Left kidney (tissue), 2 donors: Measurements from ENCODE around the gene TANGO2. TPM values are rescaled to one million over a fixed set of nuclear protein-coding genes. Genes with fewer than 3 reads are reported as not detected.
A peak's percentile ranks its signal among the peaks of the same experiment; 100 is the strongest.

ENCODE experiments used
- DNase-seq: peaks from one replicate; pipeline ENCODE4 v3.0.0-alpha.2; 2013
- polyA plus RNA-seq: library from polyadenylated mRNA; unstranded; fragments of 120-200 nt; gene quantifications from one replicate; pipeline ENCODE4 v1.2.1, GENCODE V29; 2013; ENCODE audit not compliant: insufficient read length

The TANGO2 gene
- polyA plus RNA-seq, 1 donor: 10.3 TPM

DNA sequence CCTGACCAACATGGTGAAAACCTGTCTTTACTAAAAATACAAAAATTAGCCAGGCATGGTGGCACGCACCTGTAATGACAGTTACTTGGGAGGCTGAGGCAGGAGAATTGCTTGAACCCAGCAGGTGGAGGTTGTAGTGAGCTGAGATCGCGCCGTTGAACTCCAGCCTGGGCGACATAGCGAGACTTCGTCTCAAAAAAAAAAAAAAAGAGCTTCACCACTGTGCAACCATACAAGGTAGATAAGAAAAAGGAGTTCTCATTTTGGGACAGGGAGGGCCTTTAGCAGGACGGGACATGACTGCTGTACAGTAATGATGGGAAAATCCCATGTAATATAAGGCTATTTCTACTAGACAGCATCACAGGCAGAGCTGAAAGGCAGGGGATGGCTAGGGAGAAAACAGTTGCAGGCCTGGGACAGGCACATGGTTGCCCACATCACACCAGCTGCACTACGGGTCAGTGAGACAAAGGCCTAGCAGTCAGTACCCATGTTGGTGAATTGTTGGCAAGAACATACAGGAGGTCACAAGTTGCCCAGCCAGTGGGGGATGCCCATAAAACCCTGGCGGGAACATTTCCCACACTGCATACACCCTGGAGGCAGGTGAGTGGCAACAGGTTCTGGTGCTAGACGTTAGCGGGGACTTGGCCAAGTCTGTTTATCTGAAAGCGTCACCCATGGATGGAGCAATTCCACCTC, 5.4 kb downstream of the TANGO2 start:
- DNase-seq: no peak

DNA sequence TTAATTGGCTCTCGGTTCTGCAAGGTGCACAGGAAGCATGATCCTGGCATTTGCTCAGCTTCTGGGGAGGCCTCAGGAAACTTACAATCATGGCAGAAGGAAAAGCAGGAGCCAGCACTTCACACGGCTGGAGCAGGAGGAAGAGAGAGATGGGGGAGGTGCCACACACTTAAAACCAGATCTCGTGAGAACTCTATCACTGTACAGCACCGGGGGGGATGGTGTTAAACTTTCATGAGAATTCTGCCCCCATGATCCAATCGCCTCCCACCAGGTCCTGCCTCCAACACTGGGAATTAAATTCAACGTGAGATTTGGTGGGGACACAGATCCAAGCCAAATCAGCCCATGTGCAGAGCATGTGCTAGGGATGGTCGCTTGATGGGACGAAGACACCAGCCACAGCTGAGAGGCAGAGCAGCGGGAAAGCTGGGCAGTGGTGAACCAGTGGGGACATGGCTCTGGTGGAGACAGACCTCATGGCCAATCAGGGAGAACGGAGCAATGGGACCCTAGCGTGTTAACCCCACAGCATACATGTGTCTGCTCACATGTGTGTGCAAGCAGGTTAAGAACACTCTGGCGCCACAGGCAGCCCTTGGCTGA, 6.2 kb downstream of the TANGO2 start:
- no peak for DNase-seq

DNA sequence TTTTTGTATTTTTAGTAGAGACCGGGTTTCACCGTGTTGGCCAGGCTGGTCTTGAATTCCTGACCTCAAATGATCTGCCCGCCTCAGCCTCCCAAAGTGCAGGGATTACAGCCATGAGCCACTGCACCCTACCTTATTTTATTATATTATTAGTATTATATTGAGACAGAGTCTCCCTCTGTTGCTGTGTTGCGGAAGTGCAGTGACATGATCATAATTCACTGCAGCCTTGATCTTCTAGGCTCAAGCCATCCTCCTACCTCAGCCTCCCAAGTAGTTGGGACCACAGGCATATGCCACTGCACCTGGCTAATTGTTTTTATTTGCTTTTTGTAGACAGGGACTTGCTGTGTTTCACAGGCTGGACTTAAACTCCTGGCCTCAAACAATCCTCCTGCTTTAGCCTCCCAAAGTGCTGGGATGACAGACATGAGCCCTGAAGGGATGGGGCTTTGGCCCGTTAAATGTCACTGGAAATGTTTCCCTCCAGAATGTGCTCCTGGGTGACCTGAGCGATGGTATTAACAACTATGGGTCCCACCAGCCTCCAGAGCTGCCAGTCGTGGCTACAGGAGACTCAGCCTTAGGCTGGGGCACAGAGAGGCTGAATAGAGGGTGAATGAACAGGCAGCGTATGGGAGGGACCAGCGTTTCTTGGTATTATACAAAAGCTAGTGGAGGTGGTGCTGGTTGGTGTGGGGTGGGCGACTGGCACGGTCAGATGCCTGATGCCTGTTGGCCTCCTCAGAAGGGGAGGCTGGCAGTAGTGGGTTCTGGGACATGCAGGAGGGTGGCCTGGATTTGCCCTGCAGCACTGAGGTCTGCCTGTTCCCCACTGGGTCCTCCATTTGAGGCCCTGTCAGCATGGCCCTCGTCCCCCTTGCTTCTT, 7.3 kb downstream of the TANGO2 start:
- no peak for DNase-seq

DNA sequence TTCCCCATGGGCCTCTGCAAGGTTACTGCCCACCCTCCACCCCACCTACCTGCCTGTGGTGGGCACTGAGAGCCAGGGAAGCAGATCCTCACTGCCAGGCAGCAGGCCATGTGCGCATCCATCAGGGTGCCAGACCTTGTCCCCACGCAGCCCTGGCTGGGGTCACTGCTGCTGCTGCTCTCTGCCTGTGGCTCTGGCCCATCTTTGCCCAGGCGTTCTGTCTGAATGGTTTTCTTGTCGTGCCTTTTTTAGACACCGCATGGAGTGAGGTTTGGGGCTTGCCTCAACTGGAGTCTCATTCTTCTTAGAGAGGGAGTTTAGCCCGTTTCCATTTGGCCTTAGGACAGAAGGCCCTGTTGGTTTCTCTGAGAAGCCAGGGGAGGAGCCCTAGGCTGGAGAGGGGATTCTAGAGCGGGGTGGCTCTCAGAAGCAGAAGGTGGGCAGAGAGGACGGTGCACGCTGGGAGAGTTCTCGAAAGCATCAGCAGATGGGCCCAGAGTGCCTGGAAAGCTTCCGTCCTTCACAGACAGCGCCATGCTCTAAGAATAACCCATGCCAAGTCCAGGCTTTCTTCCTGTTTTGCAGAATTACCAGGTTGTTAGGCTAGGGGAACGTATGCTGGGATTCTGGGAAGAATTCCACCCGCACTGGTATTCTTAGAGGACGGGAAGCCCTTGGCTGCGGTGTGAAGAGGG, 8.1 kb downstream of the TANGO2 start:
- DNase-seq: no peak

DNA sequence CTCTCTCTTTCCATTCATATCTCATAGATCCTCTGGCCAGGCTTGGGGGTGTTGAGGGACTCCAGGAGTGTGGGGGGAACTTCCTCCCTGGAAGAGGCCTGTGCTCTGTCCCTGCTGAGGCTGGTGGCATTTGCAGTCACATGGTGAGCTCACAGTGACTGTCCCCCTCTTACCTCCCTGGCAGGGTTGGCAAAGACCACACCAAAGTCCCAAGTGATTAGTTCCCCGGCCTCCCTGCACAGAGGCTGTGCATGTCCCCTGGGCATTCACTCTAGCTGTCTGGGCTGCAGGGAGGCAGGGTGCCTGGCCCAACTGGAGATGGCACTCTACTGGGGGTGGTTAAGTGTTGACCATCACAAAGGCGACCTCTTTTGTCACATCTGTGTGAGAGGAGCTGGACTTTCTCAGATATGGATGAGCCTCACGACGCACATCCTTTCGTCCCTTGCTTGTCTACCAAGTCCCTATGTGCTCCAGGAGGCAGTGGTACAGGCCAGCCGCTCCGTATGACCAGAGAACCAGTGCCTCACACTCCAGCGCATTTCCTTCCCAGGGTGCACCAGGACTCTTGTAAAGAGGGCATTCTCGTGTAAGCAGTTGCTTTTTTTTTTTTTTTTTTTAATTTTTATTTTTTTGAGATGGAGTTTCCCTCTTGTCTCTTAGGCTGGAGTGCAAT, 8.8 kb downstream of the TANGO2 start:
- no peak for DNase-seq

DNA sequence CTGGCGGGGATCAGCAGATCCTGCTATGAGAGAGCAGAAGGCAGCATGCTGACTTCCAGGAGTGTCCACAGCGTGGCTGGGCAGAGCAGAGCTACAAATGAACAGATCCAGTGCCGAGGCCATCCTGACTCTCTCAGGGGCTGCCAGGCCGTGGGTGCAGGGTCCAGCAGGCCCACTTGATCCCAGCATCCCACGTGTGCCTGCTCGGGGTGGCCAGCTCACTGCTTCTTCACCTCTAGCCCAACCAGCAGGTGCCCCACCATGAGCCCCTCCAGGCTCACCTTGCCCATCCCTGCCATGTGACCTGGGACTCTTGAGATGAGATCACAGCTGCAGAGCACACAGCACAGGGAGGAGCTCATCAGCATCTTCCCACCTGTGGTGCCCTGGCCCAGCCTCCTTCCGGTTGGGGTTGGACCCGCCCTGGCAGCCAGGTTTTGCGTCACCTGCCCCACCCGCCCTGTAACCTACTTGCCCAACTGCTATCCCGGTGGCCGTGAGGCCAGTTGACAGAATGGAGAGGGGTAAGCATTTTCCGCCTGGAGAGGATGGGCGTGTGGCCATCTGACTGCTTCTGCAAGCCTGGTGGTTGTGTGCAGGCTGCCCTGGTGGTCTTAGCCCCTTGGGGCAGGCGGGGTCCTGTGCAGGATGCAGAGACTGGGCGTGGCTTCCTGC, 11.0 kb downstream of the TANGO2 start:
- DNase-seq: no peak

DNA sequence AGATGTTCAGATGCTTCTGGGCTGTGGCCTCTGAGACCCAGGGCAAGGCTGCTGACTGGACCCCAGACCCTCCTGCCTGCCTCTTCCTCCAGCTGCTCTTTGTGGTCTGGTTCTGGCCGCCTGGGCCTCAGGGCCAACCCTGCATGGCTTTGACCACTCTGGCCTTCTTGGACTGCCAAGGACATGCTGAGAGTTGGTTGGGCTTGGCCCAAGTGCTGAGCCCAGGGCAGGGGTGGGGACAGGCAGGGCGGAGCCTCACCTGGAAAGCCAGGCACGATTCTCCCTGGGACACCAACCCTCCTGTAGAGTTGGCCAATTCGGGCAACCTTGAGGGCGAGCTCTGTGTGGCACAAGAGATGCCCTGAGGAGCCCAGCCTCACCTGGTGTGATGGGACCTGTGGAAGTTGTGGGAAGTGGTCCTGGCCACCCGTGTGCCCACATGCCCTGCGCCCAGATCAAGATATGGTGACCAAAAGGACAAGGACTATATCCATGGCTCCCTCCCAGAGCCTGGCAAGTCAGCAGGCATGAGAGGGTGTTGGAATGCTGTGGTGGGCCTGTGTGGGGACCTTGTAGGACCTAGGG, 11.6 kb downstream of the TANGO2 start:
- DNase-seq: no peak

DNA sequence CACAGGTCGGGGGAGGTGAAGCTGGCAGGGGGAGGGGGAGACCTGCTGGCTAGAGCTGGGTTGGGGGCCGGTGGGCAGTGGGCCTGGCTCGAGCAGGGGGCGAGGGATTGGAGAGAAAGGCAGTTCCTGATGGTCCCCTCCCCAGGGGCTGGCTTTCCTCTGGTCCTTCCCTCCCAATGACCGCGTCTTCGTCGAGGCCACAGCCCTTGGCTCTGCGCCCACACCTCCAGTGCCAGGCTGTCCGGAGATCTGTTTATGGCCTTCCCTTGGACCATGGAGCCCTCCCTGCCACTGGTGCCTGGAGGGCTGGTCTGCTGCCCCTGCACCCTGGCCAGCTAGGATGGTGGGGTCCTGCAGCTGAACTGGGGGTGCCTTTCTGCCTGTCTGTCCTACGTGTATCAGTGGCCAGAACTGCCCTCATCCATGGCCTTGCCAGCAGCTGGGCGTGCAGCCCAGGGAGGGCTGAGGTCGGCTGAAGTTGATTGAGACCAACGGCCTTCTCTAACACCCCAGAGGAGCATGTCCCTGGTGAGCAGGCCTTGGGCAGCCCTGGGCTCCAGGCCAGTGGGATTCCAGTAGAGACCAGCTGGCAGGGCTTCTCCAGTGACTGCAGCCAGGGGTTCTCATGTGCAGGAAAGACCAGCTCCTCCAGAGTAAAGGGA, 12.3 kb downstream of the TANGO2 start:
- no peak for DNase-seq

DNA sequence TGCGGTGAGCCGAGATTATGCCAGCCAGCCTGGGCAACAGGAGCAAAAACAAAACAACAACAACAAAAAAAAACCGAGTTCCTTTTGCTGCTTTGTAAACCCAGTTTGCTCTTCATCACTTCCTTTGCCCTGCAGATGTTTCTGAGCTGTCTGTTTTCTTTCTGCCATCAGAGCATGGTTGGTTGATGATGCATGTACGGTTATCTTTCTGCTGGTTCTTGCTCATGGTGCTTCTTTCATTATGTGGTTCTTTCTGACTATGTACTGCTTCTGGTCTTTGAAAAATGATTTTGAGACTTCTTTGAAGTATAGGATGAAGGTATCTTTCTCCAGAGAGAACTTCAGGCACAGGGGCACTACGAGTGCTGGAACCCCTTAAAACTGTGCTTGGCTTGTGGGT, 13.2 kb downstream of the TANGO2 start:
- no peak for DNase-seq

DNA sequence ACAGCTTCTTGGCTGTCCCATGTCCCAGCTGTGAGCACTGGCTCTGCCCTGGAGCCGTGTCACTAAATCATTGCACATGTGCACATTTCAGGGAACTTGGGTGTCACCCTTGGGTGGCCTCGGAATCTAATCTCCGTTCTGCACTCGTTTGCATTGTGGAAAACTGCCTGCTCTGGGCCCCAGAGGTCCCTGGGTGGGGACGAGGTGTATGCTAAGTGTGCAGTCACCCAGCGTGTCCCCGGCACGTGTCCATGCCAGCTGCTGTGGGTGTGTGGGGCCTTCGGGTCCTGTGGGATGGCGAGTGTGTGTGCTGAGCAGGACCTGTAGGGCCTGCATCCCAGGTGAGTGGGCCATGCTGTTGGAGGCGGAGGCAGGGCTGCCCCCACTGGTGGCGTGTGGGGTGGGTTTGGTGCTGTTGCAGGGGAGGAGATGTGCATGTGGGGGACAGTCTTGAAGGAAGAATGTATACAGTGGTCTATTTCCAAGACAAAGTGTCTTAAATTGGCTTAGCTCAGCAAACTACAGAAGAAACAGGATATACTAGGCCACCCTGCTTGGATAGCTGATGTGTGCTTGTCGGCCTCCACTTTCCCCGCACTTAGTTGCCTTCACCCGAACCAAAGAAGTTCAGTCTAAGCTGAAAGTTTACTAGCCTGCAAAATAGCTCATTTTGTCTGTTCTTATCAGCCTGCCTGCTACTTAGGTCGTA, 14.6 kb downstream of the TANGO2 start:
- DNase-seq: no peak

DNA sequence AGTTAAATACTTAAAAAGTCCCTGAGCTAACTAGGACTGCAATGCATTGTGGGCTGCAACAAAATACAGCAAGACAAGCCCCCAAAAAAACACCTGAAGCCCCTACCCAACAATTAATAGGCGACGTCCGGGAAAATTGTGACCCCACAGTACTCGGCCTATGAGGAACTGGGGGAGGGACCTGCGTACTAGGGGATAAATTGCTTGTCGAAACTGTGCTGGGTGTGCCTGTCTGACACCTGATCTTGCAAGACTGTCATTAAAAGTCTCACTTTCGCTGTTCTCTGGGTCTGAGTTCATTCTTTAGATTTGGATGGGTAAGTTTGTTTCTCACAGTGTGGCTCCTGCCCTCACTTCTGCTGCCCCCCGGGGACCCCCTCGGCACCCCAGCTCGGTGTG, 15.2 kb downstream of the TANGO2 start:
- DNase-seq: peak; percentile 14

DNA sequence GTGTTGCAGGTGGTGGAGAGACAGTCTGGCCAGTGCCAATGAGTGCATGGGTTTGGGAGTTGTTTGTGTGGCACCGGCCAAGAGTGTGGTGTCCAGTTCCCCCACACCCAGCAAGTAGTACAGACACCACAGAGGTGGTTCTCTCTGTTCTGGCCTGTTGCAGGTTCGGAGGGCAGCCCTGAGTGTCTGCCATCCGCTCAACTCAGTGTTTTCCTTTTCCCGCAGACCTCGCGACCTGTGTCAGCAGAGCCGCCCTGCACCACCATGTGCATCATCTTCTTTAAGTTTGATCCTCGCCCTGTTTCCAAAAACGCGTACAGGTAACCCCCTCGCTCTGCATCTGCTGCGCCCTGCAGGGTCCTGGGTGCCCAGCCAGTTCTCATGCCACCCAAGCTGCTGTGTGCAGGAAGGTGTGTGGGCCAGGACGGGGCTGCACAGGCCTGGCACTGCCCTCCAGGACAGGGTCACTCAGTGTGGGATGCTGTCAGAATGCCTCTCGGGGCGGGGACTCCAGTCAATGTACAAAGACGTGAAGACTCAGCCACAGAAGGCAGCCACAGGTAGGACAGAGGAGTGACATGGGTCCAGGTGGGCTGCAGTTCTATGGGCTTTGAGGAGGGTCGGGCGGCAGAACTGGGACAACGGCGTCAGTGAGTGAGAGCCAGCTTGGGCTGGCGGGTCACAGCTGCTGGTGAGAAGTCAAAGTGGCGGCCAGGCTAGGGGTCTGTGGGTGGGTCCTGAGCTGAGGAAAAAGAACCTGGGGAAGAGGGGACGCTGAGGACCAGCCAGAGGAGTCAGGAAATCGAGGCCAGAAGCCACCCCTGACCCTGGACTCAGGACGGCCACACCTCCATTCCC, 15.9 kb downstream of the TANGO2 start:
- DNase-seq: no peak

DNA sequence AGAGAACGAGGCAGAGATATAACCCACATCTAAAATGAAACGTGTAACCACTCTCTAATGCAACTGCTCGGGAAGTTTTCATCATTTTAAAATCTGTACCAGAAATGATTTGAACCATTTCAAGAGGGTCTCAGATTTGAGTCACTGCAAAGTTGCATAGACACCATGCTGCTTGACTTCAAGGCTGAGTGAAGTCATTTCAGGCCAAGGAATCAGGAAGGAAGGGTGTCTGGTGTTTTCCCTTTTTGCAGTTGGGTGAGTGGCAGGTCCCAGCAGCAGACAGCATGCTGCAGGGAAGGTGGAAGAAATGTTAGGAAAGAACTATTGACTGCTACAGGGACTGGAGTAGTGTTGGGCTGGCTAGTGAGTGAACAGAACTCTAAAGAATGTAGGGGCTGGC, 16.5 kb downstream of the TANGO2 start:
- no peak for DNase-seq

DNA sequence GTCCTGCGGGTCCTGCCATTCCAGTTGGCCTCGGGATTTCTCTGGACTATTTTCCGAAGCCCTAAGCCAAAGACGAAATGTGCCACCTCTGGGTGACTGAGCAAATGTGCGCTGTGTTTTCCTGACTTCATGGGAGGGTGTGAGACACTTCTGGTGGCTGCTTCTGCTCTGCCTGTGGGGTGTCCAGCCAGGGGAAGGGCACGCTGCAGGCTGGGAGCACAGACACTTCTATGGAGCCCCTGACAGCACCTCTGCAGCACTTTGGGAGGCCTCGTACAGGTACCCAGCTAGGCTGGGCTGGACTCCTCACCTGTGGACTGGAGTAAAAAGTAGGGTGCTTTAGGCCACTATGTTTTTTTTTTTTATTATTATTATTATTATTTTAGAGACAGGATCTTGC, 17.7 kb downstream of the TANGO2 start:
- DNase-seq: no peak

DNA sequence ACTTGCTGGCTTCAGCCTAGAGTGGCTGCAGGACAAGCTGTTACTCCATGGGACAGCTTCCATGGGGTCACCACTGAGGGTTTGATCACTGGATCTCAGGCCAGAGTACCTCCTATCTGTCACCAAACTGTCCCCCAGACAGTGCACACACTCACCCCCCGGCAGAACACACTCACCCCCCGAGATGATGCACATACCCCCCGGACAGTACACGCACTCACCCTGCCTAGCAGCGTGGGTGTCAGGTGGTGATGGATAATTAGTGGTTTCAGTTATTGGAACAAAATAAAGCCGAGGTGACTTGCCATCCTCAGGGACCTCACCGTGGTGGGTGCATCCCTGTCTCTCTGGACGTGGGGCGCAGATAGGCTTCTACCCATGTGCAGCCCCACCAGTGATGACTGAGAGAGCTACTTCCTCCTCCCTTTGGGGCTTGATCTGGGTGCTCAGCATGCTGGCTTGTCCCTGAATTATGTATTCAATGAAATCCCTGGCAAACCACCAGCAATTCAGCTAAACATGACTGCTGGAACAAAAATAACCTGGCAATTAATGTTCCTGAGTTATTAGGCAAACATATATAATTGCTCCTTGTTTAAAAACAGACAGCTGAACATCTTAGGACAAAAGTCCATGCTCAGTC, 18.9 kb downstream of the TANGO2 start:
- no peak for DNase-seq

DNA sequence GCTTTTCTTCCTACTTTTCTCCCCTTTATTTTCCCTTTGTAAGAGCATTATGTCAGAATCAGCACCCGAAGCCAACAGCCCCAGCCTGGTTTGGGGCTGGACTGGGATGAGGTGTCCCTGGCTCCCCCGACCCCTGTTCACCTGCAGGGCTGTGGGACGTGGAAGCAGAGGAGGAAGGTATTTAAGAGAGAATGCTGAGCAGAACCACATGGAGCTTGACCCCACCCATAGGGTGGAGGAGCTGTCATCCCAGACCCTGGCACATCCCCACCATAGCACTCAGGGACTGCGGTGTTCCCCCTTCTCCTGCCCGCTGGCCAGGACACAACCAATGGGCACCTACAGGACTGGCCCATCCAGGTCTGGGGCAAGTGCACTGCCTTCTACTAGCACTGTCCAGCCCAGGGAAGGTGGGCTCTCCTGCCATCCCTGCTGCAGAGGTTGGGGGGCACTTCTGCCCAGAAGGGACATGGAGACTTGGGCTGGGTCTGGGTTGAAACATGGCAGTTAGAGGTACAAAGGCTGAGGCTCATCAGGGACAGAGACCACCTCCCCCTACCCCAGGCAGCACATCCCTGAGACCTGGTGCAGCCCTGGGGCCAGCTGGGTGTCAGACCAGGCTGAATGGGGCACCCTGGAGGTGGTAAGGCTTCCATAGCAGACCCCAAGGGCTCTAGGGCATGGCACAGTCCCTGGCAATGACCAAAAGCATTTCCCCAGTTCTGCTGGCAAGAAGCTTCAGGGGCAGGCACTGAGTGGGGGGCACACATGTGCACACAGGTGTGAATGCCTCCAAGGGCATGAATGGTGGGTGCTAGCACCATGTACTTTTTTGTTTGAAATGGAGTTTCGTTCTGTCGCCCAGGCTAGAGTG, 19.7 kb downstream of the TANGO2 start:
- no peak for DNase-seq
